ENCODE results near the gene HAAO.

Gene HAAO

DNA sequence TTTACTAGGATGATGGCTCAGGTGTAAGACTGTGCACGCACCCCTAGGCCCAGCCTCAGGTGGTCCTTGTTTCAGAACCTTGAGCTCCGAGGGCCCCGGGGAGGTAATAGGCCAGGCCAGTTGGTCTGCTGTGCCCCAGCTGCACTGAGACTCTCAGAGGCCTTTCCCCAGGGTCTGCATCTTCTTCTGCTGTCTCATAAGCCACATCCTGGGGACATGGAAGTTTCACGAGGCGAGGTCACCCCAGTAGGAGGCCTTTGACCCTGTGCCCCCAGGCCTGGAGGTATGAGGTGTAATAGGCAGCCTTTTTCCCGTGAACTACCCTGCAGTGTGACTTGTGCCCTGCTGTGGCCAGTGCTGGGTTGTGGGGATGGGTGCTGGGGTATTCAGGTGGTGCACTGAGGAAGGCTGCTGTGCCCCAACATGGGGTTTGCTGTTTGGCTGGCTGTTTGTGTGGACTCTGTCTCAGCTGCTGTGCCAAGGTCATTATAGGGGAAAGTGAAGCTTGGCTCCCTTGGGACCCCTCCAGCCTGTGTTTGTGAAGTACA, 35.3 kb downstream of the HAAO start:
- Histone ChIP-seq H3K27me3 (ENCODE audit: control insufficient read depth, low read length) (no peaks in the 10 kb centered on the region), H4K20me1 (ENCODE audit: control insufficient read depth, insufficient read depth, low read depth, low read length) (no peaks in the 10 kb centered on the region), H3K4me1 (ENCODE audit: control insufficient read depth, low read length) (peaks cover 28% of the 10 kb centered on the region), H3K36me3 (ENCODE audit: control insufficient read depth, low read length) (no peaks in the 10 kb centered on the region), H3K9me3 (ENCODE audit: control insufficient read depth, insufficient read depth, low read length) (no peaks in the 10 kb centered on the region), H3K4me2 (ENCODE audit: low read length) (no peak overlapping the region), H3K79me2 (ENCODE audit: control insufficient read depth, low read length) (no peaks in the 10 kb centered on the region), H3K9me2 (replicated peaks; ENCODE audit: control insufficient read depth, low read length) (no peaks in the 10 kb centered on the region), H3F3A (ENCODE audit: control insufficient read depth, insufficient read depth) (0 out of 2 replicates have a peak, but pooled peaks cover under 1% of the 10 kb centered on the region), H3K4me3 (ENCODE audit: low read length) (no peak overlapping the region), H3K27ac (ENCODE audit: low read depth, low read length) (no peak overlapping the region)
- no peak for TF ChIP-seq EZH2phosphoT487 (IDR thresholded peaks at IDR 0.05; ENCODE audit: borderline replicate concordance, low read length)
- TF ChIP-seq, protein P1, sequence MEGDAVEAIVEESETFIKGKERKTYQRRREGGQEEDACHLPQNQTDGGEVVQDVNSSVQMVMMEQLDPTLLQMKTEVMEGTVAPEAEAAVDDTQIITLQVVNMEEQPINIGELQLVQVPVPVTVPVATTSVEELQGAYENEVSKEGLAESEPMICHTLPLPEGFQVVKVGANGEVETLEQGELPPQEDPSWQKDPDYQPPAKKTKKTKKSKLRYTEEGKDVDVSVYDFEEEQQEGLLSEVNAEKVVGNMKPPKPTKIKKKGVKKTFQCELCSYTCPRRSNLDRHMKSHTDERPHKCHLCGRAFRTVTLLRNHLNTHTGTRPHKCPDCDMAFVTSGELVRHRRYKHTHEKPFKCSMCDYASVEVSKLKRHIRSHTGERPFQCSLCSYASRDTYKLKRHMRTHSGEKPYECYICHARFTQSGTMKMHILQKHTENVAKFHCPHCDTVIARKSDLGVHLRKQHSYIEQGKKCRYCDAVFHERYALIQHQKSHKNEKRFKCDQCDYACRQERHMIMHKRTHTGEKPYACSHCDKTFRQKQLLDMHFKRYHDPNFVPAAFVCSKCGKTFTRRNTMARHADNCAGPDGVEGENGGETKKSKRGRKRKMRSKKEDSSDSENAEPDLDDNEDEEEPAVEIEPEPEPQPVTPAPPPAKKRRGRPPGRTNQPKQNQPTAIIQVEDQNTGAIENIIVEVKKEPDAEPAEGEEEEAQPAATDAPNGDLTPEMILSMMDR (IDR thresholded peaks at IDR 0.05; ENCODE audit: low read depth, low read length, poor library complexity, severe bottlenecking): no peak

DNA sequence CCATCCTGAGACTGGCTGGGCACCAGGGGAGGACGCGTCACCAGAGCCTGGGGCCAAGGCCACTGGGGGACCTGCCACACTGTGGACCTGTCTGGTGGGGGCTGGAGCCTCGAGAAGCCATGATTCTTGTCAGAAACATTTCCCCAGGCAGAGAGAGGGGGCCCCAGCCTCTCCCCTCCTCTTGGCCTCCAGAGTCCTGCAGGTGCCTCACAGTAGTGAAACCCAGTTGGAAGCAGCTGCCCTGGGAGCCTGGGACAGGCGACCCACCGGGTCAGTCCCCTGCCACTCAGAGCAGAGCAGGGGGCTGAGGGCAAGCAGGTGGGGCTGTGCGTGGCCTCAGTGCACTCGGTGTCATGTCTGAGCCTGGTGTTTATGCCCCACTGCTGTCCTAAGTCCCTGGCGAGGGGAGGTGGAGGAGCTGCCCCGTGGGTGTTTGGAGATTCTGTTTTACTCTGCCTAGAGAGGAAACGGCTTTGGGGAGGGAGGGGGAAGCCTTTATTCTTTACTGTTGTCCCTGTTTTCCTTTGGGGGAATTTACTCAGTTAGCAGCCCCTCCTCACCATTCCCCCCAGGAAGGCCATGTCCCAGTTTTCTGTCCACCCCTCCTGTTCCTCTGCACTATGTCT, 36.1 kb downstream of the HAAO start:
- H4K20me1 ChIP-seq (ENCODE audit: control insufficient read depth, insufficient read depth, low read depth, low read length): no peaks in the 10 kb centered on the region
- H3F3A ChIP-seq (ENCODE audit: control insufficient read depth, insufficient read depth): 0 out of 2 replicates have a peak, but pooled peaks cover 2% of the 10 kb centered on the region
- no peaks in the 10 kb centered on the region for H3K36me3 ChIP-seq (ENCODE audit: control insufficient read depth, low read length)
- H3K27me3 ChIP-seq (ENCODE audit: control insufficient read depth, low read length): no peaks in the 10 kb centered on the region
- H3K4me3 ChIP-seq (ENCODE audit: low read length): no peak overlapping the region
- no peaks in the 10 kb centered on the region for H3K9me2 ChIP-seq (replicated peaks; ENCODE audit: control insufficient read depth, low read length)
- no peaks in the 10 kb centered on the region for H3K9me3 ChIP-seq (ENCODE audit: control insufficient read depth, insufficient read depth, low read length)
- H3K27ac ChIP-seq (ENCODE audit: low read depth, low read length): no peak overlapping the region
- no peak for TF ChIP-seq EZH2phosphoT487 (IDR thresholded peaks at IDR 0.05; ENCODE audit: borderline replicate concordance, low read length)
- TF ChIP-seq, protein P1 (IDR thresholded peaks at IDR 0.05; ENCODE audit: low read depth, low read length, poor library complexity, severe bottlenecking): no peak
- H3K79me2 ChIP-seq (ENCODE audit: control insufficient read depth, low read length): no peaks in the 10 kb centered on the region
- peaks cover 36% of the 10 kb centered on the region for H3K4me1 ChIP-seq (ENCODE audit: control insufficient read depth, low read length)
- H3K4me2 ChIP-seq (ENCODE audit: low read length): no peak overlapping the region

DNA sequence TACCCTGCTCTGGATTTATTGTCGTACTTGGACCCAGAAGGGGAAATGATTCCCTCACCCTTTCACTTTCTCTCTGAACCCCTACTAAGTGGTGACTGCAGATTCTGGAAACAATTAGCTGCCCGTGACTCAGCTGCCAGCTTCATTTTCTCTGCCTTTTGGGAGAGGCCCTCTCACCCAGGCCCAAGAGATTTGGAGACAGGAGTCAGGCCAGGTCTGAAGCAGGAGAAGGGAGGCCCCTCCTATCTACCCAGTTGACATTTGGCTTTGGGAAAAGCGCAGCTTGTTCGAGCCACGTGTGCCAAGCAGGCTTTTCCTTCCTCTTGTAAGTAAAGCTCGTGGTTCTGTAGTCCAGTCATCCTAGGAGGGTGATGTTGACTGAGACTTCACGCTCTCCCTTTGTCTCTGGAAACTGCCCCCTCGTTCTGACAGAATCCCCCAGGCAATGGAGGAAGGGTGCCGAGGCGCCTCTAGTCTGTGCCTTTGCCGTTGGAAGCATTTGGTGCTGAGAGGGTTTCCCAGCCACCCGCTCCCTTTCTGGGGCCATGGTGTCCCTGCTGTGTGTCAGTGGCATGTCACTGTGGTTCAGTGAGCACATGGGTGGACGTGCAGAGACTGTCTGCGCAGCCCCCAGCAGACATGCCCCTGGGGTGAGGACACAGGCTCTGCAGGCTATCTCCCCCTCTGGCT, 37.0 kb downstream of the HAAO start:
- Histone ChIP-seq H3K27ac (ENCODE audit: low read depth, low read length) (no peak overlapping the region), H3K4me1 (ENCODE audit: control insufficient read depth, low read length) (peaks cover 41% of the 10 kb centered on the region)

More for the DNA sequence above, 37.0 kb downstream of the HAAO start:
- no peaks in the 10 kb centered on the region for H3K36me3 ChIP-seq (ENCODE audit: control insufficient read depth, low read length)
- no peaks in the 10 kb centered on the region for H3K9me3 ChIP-seq (ENCODE audit: control insufficient read depth, insufficient read depth, low read length)
- no peak overlapping the region for H3K4me3 ChIP-seq (ENCODE audit: low read length)
- no peaks in the 10 kb centered on the region for H3K27me3 ChIP-seq (ENCODE audit: control insufficient read depth, low read length)
- no peaks in the 10 kb centered on the region for H3K79me2 ChIP-seq (ENCODE audit: control insufficient read depth, low read length)
- H3K9me2 ChIP-seq (replicated peaks; ENCODE audit: control insufficient read depth, low read length): no peaks in the 10 kb centered on the region
- H4K20me1 ChIP-seq (ENCODE audit: control insufficient read depth, insufficient read depth, low read depth, low read length): no peaks in the 10 kb centered on the region
- 0 out of 2 replicates have a peak, but pooled peaks cover 2% of the 10 kb centered on the region for H3F3A ChIP-seq (ENCODE audit: control insufficient read depth, insufficient read depth)
- H3K4me2 ChIP-seq (ENCODE audit: low read length): no peak overlapping the region
- no peak for TF ChIP-seq EZH2phosphoT487 (IDR thresholded peaks at IDR 0.05; ENCODE audit: borderline replicate concordance, low read length)
- TF ChIP-seq, protein P1 (IDR thresholded peaks at IDR 0.05; ENCODE audit: low read depth, low read length, poor library complexity, severe bottlenecking): no peak
